Glutamatergic neuron (in vitro differentiated cells): ENCODE results near the gene LAD1. TPM values are rescaled to one million over a fixed set of nuclear protein-coding genes. Genes with fewer than 3 reads are reported as not detected.

Experiments
- DNase-seq: peaks from one replicate; pipeline ENCODE4 v3.0.0; 2022
- H3K27ac Mint-ChIP-seq: one replicate; pipeline ENCODE4 v1.8.0; 2020; ENCODE audit warnings: mild to moderate bottlenecking, mixed read lengths, inconsistent platforms; ENCODE audit not compliant: unreplicated experiment
- H3K27me3 Mint-ChIP-seq: one replicate; pipeline ENCODE4 v1.8.0; 2020; ENCODE audit warnings: mild to moderate bottlenecking, moderate library complexity, mixed read lengths, inconsistent platforms; ENCODE audit not compliant: unreplicated experiment
- H3K36me3 Mint-ChIP-seq: one replicate; pipeline ENCODE4 v1.8.0; 2020; ENCODE audit warnings: mild to moderate bottlenecking, mixed read lengths, inconsistent platforms; ENCODE audit not compliant: unreplicated experiment
- H3K4me1 Mint-ChIP-seq: one replicate; pipeline ENCODE4 v1.8.0; 2020; ENCODE audit warnings: mild to moderate bottlenecking, low read depth, mixed read lengths, inconsistent platforms; ENCODE audit not compliant: unreplicated experiment
- H3K4me3 Mint-ChIP-seq: one replicate; pipeline ENCODE4 v1.8.0; 2020; ENCODE audit warnings: mild to moderate bottlenecking, mixed read lengths, inconsistent platforms; ENCODE audit not compliant: unreplicated experiment
- H3K9me3 Mint-ChIP-seq: one replicate; pipeline ENCODE4 v1.8.0; 2020; ENCODE audit warnings: mild to moderate bottlenecking, moderate library complexity, mixed read lengths, inconsistent platforms; ENCODE audit not compliant: unreplicated experiment
- total RNA-seq: library from RNA; stranded (reverse); fragmentation: NEBNext Ultra II Directional; extraction: Animal tissue kit (Norgen Biotek cat#: 25700); gene quantifications from one replicate; pipeline ENCODE4 v1.2.1, GENCODE V29; 2021; ENCODE audit not compliant: unreplicated experiment
- TF ChIP-seq, protein P1 (sequence below): fragments of 200-600 bp; sonication (generic); IDR thresholded peaks from one replicate; pipeline ENCODE4 v1.5.0; 2021; ENCODE audit not compliant: partially characterized antibody, unreplicated experiment

The LAD1 gene
- total RNA-seq, 1 donor from 2014 or later = 0.25 TPM

DNA sequence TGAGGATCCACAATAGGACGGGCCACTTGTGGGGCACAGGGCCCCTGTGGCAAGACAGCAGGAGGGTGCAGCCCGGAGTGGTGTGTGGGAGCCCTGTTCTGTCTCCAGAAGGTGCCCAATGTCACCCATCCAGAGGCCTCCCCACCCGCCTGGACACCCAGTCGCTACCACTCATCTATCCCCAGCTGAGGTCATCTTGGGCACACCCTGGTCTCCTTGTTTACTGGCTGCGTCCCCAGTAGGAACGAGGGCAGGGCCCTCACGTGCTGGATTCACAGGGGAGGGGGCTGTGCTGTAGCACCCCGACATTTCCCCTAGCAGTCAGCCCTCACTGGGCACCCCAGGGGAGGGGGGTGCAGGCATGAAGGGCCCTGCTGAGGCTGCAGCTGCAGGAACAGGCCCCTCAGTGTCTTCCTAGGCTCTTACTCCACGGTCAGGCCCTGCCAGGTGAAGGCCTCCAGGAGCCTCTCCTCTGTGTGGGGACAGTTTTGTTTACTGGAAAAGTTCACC, 19.3 kb downstream of the LAD1 start:
- no peaks in the 10 kb centered on the region for H3K36me3 Mint-ChIP-seq
- TF ChIP-seq, protein P1, sequence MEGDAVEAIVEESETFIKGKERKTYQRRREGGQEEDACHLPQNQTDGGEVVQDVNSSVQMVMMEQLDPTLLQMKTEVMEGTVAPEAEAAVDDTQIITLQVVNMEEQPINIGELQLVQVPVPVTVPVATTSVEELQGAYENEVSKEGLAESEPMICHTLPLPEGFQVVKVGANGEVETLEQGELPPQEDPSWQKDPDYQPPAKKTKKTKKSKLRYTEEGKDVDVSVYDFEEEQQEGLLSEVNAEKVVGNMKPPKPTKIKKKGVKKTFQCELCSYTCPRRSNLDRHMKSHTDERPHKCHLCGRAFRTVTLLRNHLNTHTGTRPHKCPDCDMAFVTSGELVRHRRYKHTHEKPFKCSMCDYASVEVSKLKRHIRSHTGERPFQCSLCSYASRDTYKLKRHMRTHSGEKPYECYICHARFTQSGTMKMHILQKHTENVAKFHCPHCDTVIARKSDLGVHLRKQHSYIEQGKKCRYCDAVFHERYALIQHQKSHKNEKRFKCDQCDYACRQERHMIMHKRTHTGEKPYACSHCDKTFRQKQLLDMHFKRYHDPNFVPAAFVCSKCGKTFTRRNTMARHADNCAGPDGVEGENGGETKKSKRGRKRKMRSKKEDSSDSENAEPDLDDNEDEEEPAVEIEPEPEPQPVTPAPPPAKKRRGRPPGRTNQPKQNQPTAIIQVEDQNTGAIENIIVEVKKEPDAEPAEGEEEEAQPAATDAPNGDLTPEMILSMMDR = no peak
- H3K4me1 Mint-ChIP-seq = peaks cover 17% of the 10 kb centered on the region
- H3K27me3 Mint-ChIP-seq = peaks cover 10% of the 10 kb centered on the region
- no peak overlapping the region for H3K4me3 Mint-ChIP-seq
- no peak overlapping the region for H3K27ac Mint-ChIP-seq
- peaks cover 6% of the 10 kb centered on the region for H3K9me3 Mint-ChIP-seq
- no peak for DNase-seq

- Mint-ChIP-seq H3K4me1 (peaks cover 23% of the 10 kb centered on the region), H3K27ac (peak overlapping the region; percentile 2)
These were observed 20.3 kb downstream of the LAD1 start for GRCh38 chr1:201378804-201379203.

DNA sequence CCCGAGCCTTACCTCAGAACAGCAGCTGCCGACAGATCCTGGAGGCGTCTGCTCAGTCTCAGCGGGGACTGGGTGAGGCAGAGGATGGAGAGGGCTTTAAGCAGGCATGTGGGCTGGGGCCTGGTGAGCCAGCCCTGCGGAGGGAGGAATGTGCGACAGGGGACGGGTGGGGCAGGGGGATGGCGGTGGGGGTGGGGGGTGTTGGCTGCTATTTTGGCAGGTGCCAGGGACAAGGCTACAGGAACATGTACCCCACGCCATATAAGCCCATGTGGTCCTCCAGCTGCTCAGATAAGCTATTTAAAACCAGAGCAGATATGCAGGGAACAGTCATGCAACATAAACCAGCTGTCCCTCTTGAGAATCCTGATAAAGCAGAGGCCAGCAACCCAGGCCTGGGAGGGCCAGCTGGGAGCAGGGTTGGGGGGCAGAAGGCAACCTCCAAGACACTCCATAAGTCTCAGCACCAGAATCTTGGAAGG, 21.5 kb downstream of the LAD1 start, which contains the start of gene TNNT2:
Gene TNNT2, minus strand, starts transcription at position 70 of the 482 bp plus-strand sequence. CDS start 4,426 bp downstream, outside the sequence.
- Mint-ChIP-seq H3K9me3 (peaks cover 6% of the 10 kb centered on the region), H3K27ac (peak within 1 kb of the TSS; percentile 78), H3K4me3 (peak within 1 kb of the TSS; percentile 59), H3K36me3 (no peaks in the 10 kb centered on the region), H3K4me1 (peaks cover 23% of the 10 kb centered on the region), H3K27me3 (peaks cover 10% of the 10 kb centered on the region)
- peak; percentile 65 for DNase-seq
- TF ChIP-seq, protein P1 = no peak

More at GRCh38 chr1:201378804-201379203, 20.3 kb downstream of the LAD1 start:
- H3K27me3 Mint-ChIP-seq = peaks cover 10% of the 10 kb centered on the region
- peaks cover 6% of the 10 kb centered on the region for H3K9me3 Mint-ChIP-seq
- no peaks in the 10 kb centered on the region for H3K36me3 Mint-ChIP-seq
- DNase-seq = no peak
- no peak overlapping the region for H3K4me3 Mint-ChIP-seq
- TF ChIP-seq, protein P1 = no peak

DNA sequence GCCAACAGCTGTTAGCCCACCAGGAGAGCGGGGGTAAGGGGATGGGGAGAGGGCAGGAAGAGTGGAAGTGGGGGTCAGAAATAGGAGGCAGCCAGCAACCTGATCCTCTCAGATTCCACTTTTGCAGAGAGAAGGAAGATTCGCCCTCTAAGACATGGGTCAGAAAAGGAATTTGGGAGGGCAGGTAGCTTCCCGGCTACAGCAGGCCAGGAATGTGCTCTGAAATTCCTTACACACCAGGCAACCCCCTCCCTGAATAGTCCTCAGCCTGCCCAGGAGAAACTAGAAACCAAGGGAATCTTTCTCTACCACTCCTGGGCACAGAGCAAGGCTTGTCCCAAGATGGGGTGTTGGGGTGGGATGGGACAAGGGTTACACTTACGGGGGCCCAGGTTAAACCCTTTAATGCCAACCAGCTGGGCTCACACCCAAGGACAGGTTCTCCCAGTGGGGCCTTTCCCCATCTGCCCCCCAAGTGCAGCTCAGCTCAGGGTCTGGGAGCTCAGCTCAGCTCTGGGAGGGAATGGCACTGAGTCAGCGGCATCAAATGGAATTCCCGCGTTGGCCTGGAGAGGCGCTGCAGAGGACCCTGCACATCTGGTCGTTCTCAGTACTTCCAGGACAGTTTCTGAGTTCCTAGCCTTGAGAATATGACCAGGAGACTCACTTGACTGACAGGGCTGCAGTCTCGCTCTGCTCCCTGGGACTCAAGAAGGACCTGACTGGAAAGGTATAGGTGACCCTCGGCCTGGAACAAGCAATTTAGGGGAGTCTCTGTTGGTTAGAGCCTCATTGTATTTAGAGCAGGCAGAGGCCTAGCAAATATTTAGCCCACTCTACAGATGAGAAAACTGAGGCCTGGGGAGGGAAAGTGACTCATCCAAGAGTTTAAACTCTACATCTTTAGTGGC, 22.4 kb downstream of the LAD1 start:
- Mint-ChIP-seq H3K4me3 (no peak overlapping the region), H3K9me3 (peaks cover 6% of the 10 kb centered on the region), H3K27me3 (peaks cover 10% of the 10 kb centered on the region), H3K36me3 (no peaks in the 10 kb centered on the region), H3K4me1 (peaks cover 23% of the 10 kb centered on the region), H3K27ac (no peak overlapping the region)
- peak; percentile 69 for DNase-seq
- TF ChIP-seq, protein P1 = peak; percentile 78

- no peak overlapping the region for H3K4me3 Mint-ChIP-seq
- H3K9me3 Mint-ChIP-seq = peaks cover 6% of the 10 kb centered on the region
- H3K4me1 Mint-ChIP-seq = peaks cover 19% of the 10 kb centered on the region
- TF ChIP-seq, protein P1 = no peak
- H3K27me3 Mint-ChIP-seq = peaks cover 7% of the 10 kb centered on the region
- H3K36me3 Mint-ChIP-seq = no peaks in the 10 kb centered on the region
- no peak for DNase-seq
- H3K27ac Mint-ChIP-seq = no peak overlapping the region
These were observed 23.0 kb downstream of the LAD1 start for GRCh38 chr1:201376107-201376463.
